ENCODE data around the gene LDLRAD4.
A peak's percentile ranks its signal among the peaks of the same experiment; 100 is the strongest.
"Not testable (repeated sequence)": the region's sequence is repeated elsewhere in the genome, so short reads cannot be mapped to it uniquely, and the experiment has no call there.

Gene LDLRAD4

GRCh38 chr18:13462686-13463085 lies 244.1 kb downstream of the LDLRAD4 start:
- DNase-seq (ENCODE audit: low read depth in 2 of 2), result no peak

- DNase-seq (ENCODE audit: low read depth in 2 of 2), result no peak
Measured at GRCh38 chr18:13463526-13464210, 245.1 kb downstream of the LDLRAD4 start.

GRCh38 chr18:13464432-13465123 lies 246.0 kb downstream of the LDLRAD4 start:
- peak; percentile 24 for DNase-seq (ENCODE audit: low read depth in 2 of 2)

GRCh38 chr18:13465124-13465446 lies 246.5 kb downstream of the LDLRAD4 start:
- DNase-seq (ENCODE audit: low read depth in 2 of 2), result no peak

- no peak for DNase-seq (ENCODE audit: low read depth in 2 of 2)
Measured at GRCh38 chr18:13465476-13465875, 246.9 kb downstream of the LDLRAD4 start.

- no peak for DNase-seq (ENCODE audit: low read depth in 2 of 2)
Measured at GRCh38 chr18:13470516-13471197, 252.1 kb downstream of the LDLRAD4 start.

GRCh38 chr18:13471198-13471845 lies 252.8 kb downstream of the LDLRAD4 start:
- no peak for DNase-seq (ENCODE audit: low read depth in 2 of 2)

- no peak for DNase-seq (ENCODE audit: low read depth in 2 of 2)
Measured at GRCh38 chr18:13471971-13472628, 253.5 kb downstream of the LDLRAD4 start.

GRCh38 chr18:13473751-13474150 lies 255.2 kb downstream of the LDLRAD4 start:
- DNase-seq (ENCODE audit: low read depth in 2 of 2), result no peak

GRCh38 chr18:13474336-13474735 lies 255.8 kb downstream of the LDLRAD4 start:
- DNase-seq (ENCODE audit: low read depth in 2 of 2), result no peak

- DNase-seq (ENCODE audit: low read depth in 2 of 2), result no peak
Measured at GRCh38 chr18:13474907-13475545, 256.5 kb downstream of the LDLRAD4 start.

- DNase-seq (ENCODE audit: low read depth in 2 of 2), result not testable (repeated sequence)
Measured at GRCh38 chr18:13476312-13476711, 257.8 kb downstream of the LDLRAD4 start.

- DNase-seq (ENCODE audit: low read depth in 2 of 2), result no peak
Measured at GRCh38 chr18:13477147-13477683, 258.7 kb downstream of the LDLRAD4 start.

- no peak for DNase-seq (ENCODE audit: low read depth in 2 of 2)
Measured at GRCh38 chr18:13480571-13481255, 262.2 kb downstream of the LDLRAD4 start.

- DNase-seq (ENCODE audit: low read depth in 2 of 2), result no peak
Measured at GRCh38 chr18:13481331-13481730, 262.8 kb downstream of the LDLRAD4 start.

GRCh38 chr18:13481820-13482617 lies 263.5 kb downstream of the LDLRAD4 start:
- no peak for DNase-seq (ENCODE audit: low read depth in 2 of 2)

GRCh38 chr18:13482618-13482945 lies 264.0 kb downstream of the LDLRAD4 start:
- DNase-seq (ENCODE audit: low read depth in 2 of 2), result no peak

GRCh38 chr18:13483316-13484270 lies 265.0 kb downstream of the LDLRAD4 start:
- no peak for DNase-seq (ENCODE audit: low read depth in 2 of 2)

GRCh38 chr18:13485182-13485581 lies 266.6 kb downstream of the LDLRAD4 start:
- DNase-seq (ENCODE audit: low read depth in 2 of 2), result no peak
